ENCODE measurements around the gene KCMF1. TPM values are rescaled to one million over a fixed set of nuclear protein-coding genes. Genes with fewer than 3 reads are reported as not detected.

The KCMF1 gene
- polyA plus RNA-seq, 1 donor from 2014 or later = 43.3 TPM

DNA sequence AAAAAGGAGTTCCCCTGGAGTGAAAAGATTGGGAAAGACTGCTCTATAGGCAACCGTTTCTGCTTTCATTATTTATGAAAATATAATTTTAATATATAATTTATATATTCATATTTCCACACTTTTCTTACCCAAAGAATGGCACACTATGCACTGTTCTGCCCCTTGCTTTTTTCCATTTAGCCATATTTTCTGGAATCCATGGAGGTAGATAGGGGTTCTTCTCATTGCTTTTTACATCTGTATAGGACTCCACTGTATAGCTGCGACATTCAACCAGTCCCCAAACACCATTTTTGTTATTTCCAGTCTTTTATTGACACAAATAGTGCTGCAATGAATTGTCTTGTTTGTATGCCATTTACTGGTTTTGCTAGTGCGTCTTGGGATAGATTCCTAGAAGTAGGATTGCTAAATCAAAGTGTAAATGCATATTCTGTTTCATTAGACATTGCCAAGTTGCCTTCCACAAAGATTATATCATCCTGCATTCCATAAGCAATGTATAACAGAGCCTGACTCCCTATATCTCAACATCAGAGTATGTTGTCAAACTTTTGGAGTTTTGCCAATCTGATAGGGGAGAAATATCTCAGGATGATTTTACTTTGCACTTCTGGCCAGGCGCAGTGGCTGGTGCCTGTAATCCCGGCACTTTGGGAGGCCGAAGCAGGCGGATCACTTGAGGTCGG is 135.7 kb downstream of the KCMF1 start:
- Histone ChIP-seq H3K4me3 (ENCODE audit: low read length) (no peak overlapping the region), H3K79me2 (replicated peaks; ENCODE audit: insufficient read depth, low read length) (no peaks in the 10 kb centered on the region), H3K9me2 (ENCODE audit: insufficient read depth, low read length) (no peaks in the 10 kb centered on the region)

More for the DNA sequence above, 135.7 kb downstream of the KCMF1 start:
- Histone ChIP-seq H3K9ac (ENCODE audit: low read length) (no peak overlapping the region), H3K27ac (ENCODE audit: low read length) (no peak overlapping the region), H4K20me1 (ENCODE audit: insufficient read depth) (no peaks in the 10 kb centered on the region), H3K27me3 (ENCODE audit: insufficient read depth, low read depth, low read length) (no peaks in the 10 kb centered on the region), H3K36me3 (ENCODE audit: insufficient read depth, low read length) (no peaks in the 10 kb centered on the region), H3K9me3 (ENCODE audit: low read length) (no peaks in the 10 kb centered on the region), H2AFZ (ENCODE audit: low read depth, low read length) (no peak overlapping the region), H3K4me2 (ENCODE audit: low read length) (no peak overlapping the region), H3F3A (ENCODE audit: insufficient read depth, low read length, poor library complexity, severe bottlenecking) (no peaks in the 10 kb centered on the region)
- TF ChIP-seq EP300 (conservative IDR thresholded peaks at IDR 0.05; ENCODE audit: poor library complexity, severe bottlenecking) = no peak
- TF ChIP-seq CTCF (IDR thresholded peaks at IDR 0.05; ENCODE audit: poor library complexity, severe bottlenecking) = no peak
- no peak for TF ChIP-seq REST (IDR thresholded peaks at IDR 0.05; ENCODE audit: borderline replicate concordance)
- TF ChIP-seq POLR2AphosphoS5 (IDR thresholded peaks at IDR 0.05) = no peak
- no peak for TF ChIP-seq TAF1 (IDR thresholded peaks at IDR 0.05; ENCODE audit: low read depth)
- TF ChIP-seq MXI1 (conservative IDR thresholded peaks at IDR 0.05; ENCODE audit: poor library complexity, severe bottlenecking) = no peak
- TF ChIP-seq RAD21 (conservative IDR thresholded peaks at IDR 0.05) = no peak
- TF ChIP-seq EZH2 (IDR thresholded peaks at IDR 0.05; ENCODE audit: borderline replicate concordance, insufficient read depth, low read length, poor library complexity, severe bottlenecking) = no peak
- no peak for TF ChIP-seq SMC3 (conservative IDR thresholded peaks at IDR 0.05; ENCODE audit: poor library complexity)

Small RNA genes within 50 kb of the gene (small RNA-seq; reads per million reads assigned to genes)
- gene AC078974.1 = 0 reads per million in 3 experiments

Other genes starting within 250 kb of the KCMF1 start
- gene TRABD2A, start 90.1 kb upstream of the KCMF1 start, polyA plus RNA-seq = 0.17 and 2.7 TPM in 2 replicates
- 14,494 and 15,324 TPM in 2 replicates for gene TMSB10, start 65.5 kb upstream of the KCMF1 start, polyA plus RNA-seq
- 0.14 TPM in 1 of 2 replicates, not detected in the other for gene TCF7L1, start 162.2 kb downstream of the KCMF1 start, polyA plus RNA-seq

Data from neural cell (in vitro differentiated cells).